ENCODE results near the gene CYSLTR2. TPM values are rescaled to one million over a fixed set of nuclear protein-coding genes. Genes with fewer than 3 reads are reported as not detected.

The CYSLTR2 gene
- total RNA-seq, 1 donor: under 0.01 TPM

- Histone ChIP-seq H3K4me3 (ENCODE audit: insufficient read depth, low read length) (no peak overlapping the region), H4K20me1 (ENCODE audit: insufficient read depth, low read length) (no peaks in the 10 kb centered on the region), H3K27me3 (ENCODE audit: insufficient read depth, low read length) (peaks cover 9% of the 10 kb centered on the region), H3K4me1 (ENCODE audit: insufficient read depth, low read length) (peaks cover 12% of the 10 kb centered on the region), H3K27ac (ENCODE audit: low read depth, low read length) (no peak overlapping the region), H3K4me2 (ENCODE audit: insufficient read depth, low read length) (no peak overlapping the region), H2AFZ (ENCODE audit: low read length) (no peak overlapping the region), H3K36me3 (ENCODE audit: insufficient read depth, low read length) (no peaks in the 10 kb centered on the region), H3K9me3 (ENCODE audit: low read depth, low read length) (no peaks in the 10 kb centered on the region), H3K79me2 (ENCODE audit: insufficient read depth, low read length) (no peaks in the 10 kb centered on the region)
- no peak for DNase-seq (ENCODE audit: insufficient read length, low spot score, missing footprints)
- TF ChIP-seq CTCF (IDR thresholded peaks at IDR 0.05; ENCODE audit: extremely low read depth, low read depth, low read length): no peak
Observed at GRCh38 chr13:48735571-48735970, 81.8 kb downstream of the CYSLTR2 start.

GRCh38 chr13:48737689-48738088, 84.0 kb downstream of the CYSLTR2 start:
- peaks cover 9% of the 10 kb centered on the region for H3K27me3 ChIP-seq (ENCODE audit: insufficient read depth, low read length)
- H3K27ac ChIP-seq (ENCODE audit: low read depth, low read length): no peak overlapping the region
- H3K9me3 ChIP-seq (ENCODE audit: low read depth, low read length): no peaks in the 10 kb centered on the region
- no peak overlapping the region for H3K4me2 ChIP-seq (ENCODE audit: insufficient read depth, low read length)
- no peaks in the 10 kb centered on the region for H3K36me3 ChIP-seq (ENCODE audit: insufficient read depth, low read length)
- no peak for TF ChIP-seq CTCF (IDR thresholded peaks at IDR 0.05; ENCODE audit: extremely low read depth, low read depth, low read length)
- H3K4me1 ChIP-seq (ENCODE audit: insufficient read depth, low read length): no peaks in the 10 kb centered on the region
- no peaks in the 10 kb centered on the region for H4K20me1 ChIP-seq (ENCODE audit: insufficient read depth, low read length)
- no peak overlapping the region for H3K4me3 ChIP-seq (ENCODE audit: insufficient read depth, low read length)
- H2AFZ ChIP-seq (ENCODE audit: low read length): no peak overlapping the region
- no peak for DNase-seq (ENCODE audit: insufficient read length, low spot score, missing footprints)
- H3K79me2 ChIP-seq (ENCODE audit: insufficient read depth, low read length): no peaks in the 10 kb centered on the region

- no peaks in the 10 kb centered on the region for H4K20me1 ChIP-seq (ENCODE audit: insufficient read depth, low read length)
- DNase-seq (ENCODE audit: insufficient read length, low spot score, missing footprints): no peak
- TF ChIP-seq CTCF (IDR thresholded peaks at IDR 0.05; ENCODE audit: extremely low read depth, low read depth, low read length): no peak
- H3K9me3 ChIP-seq (ENCODE audit: low read depth, low read length): no peaks in the 10 kb centered on the region
- H3K4me1 ChIP-seq (ENCODE audit: insufficient read depth, low read length): no peaks in the 10 kb centered on the region
- H3K27me3 ChIP-seq (ENCODE audit: insufficient read depth, low read length): peaks cover 9% of the 10 kb centered on the region
- no peak overlapping the region for H3K27ac ChIP-seq (ENCODE audit: low read depth, low read length)
- H3K36me3 ChIP-seq (ENCODE audit: insufficient read depth, low read length): no peaks in the 10 kb centered on the region
- H2AFZ ChIP-seq (ENCODE audit: low read length): no peak overlapping the region
- no peaks in the 10 kb centered on the region for H3K79me2 ChIP-seq (ENCODE audit: insufficient read depth, low read length)
- no peak overlapping the region for H3K4me3 ChIP-seq (ENCODE audit: insufficient read depth, low read length)
- H3K4me2 ChIP-seq (ENCODE audit: insufficient read depth, low read length): no peak overlapping the region
Observed at GRCh38 chr13:48738311-48738710, 84.6 kb downstream of the CYSLTR2 start.

- peaks cover 9% of the 10 kb centered on the region for H3K27me3 ChIP-seq (ENCODE audit: insufficient read depth, low read length)
- no peaks in the 10 kb centered on the region for H3K4me1 ChIP-seq (ENCODE audit: insufficient read depth, low read length)
- no peaks in the 10 kb centered on the region for H4K20me1 ChIP-seq (ENCODE audit: insufficient read depth, low read length)
- H3K9me3 ChIP-seq (ENCODE audit: low read depth, low read length): no peaks in the 10 kb centered on the region
- no peak overlapping the region for H3K27ac ChIP-seq (ENCODE audit: low read depth, low read length)
- no peak overlapping the region for H3K4me2 ChIP-seq (ENCODE audit: insufficient read depth, low read length)
- peak overlapping the region; percentile 14 for H2AFZ ChIP-seq (ENCODE audit: low read length)
- H3K79me2 ChIP-seq (ENCODE audit: insufficient read depth, low read length): no peaks in the 10 kb centered on the region
- H3K36me3 ChIP-seq (ENCODE audit: insufficient read depth, low read length): no peaks in the 10 kb centered on the region
- TF ChIP-seq CTCF (IDR thresholded peaks at IDR 0.05; ENCODE audit: extremely low read depth, low read depth, low read length): no peak
- no peak overlapping the region for H3K4me3 ChIP-seq (ENCODE audit: insufficient read depth, low read length)
- DNase-seq (ENCODE audit: insufficient read length, low spot score, missing footprints): no peak
Observed at GRCh38 chr13:48739386-48739964, 85.7 kb downstream of the CYSLTR2 start.
